HEK293 (cell line): ENCODE measurements around the gene SELENOI.

Experiments used
- CTCF ChIA-PET: fragments of 350-600 bp; formaldehyde crosslinking; extraction: SDS; loops from one replicate; lab custom pipeline; 2021; ENCODE audit warnings: antibody characterized with exemption; lab: Yijun Ruan, JAX
- POLR2A ChIA-PET: fragments of 300-600 bp; formaldehyde crosslinking; extraction: SDS; loops from one replicate; lab custom pipeline; 2020; ENCODE audit warnings: antibody characterized with exemption, inconsistent platforms; lab: Yijun Ruan, JAX
- H3K27ac ChIP-seq: fragments of 200-500 bp; sonication (Bioruptor generic); 2 replicates; pipeline ENCODE4 v1.5.1; 2014; ENCODE audit warnings: low read depth, low read length, control low read depth, inconsistent platforms; ENCODE audit errors: extremely low read depth
- H3K36me3 ChIP-seq, 2 experiments: fragments of 200-500 bp in 1 of 2; sonication (Bioruptor generic) in 1 of 2; 1 replicate in 1 of 2; 2 replicates in 1 of 2; pipeline ENCODE4 v1.5.1; 2014 to 2017; ENCODE audit warnings: inconsistent platforms in 2 of 2, low read length in 2 of 2; ENCODE audit not compliant: control insufficient read depth in 2 of 2, insufficient read depth in 1 of 2
- H3K4me1 ChIP-seq: fragments of 200-500 bp; sonication (Bioruptor generic); 2 replicates; pipeline ENCODE4 v1.5.1; 2014; ENCODE audit warnings: mild to moderate bottlenecking, low read length, inconsistent platforms; ENCODE audit not compliant: control insufficient read depth, insufficient read depth
- H3K4me3 ChIP-seq: 2 replicates; pipeline ENCODE4 v1.5.1; 2011; ENCODE audit warnings: low read depth, mild to moderate bottlenecking, control low read depth, low read length, moderate library complexity
- H3K9me3 ChIP-seq: fragments of 200-500 bp; sonication (Bioruptor generic); 2 replicates; pipeline ENCODE4 v1.5.1; 2014; ENCODE audit warnings: low read depth, low read length, inconsistent platforms; ENCODE audit not compliant: control insufficient read depth, insufficient read depth
- EGR2 ChIP-seq: fragments of 450-650 bp; formaldehyde crosslinking; IDR thresholded peaks from 2 replicates; pipeline ENCODE4 v1.5.1; 2016; ENCODE audit warnings: low read depth, missing biosample characterization, missing genetic modification characterization
- FEZF1 ChIP-seq: fragments of 450-650 bp; formaldehyde crosslinking; IDR thresholded peaks from 2 replicates; pipeline ENCODE4 v1.5.1; 2016; ENCODE audit warnings: missing biosample characterization, missing genetic modification characterization
- MYNN ChIP-seq: fragments of 450-650 bp; formaldehyde crosslinking; IDR thresholded peaks from 2 replicates; pipeline ENCODE4 v1.5.1; 2016; ENCODE audit warnings: missing biosample characterization, missing genetic modification characterization, borderline replicate concordance
- SCRT2 ChIP-seq: fragments of 450-650 bp; formaldehyde crosslinking; IDR thresholded peaks from 2 replicates; pipeline ENCODE4 v1.5.1; 2016; ENCODE audit warnings: missing biosample characterization, missing genetic modification characterization
- ZBTB48 ChIP-seq: fragments of 450-650 bp; formaldehyde crosslinking; IDR thresholded peaks from 2 replicates; pipeline ENCODE4 v1.5.1; 2016; ENCODE audit warnings: missing biosample characterization, missing genetic modification characterization
- ZNF114 ChIP-seq: fragments of 450-650 bp; formaldehyde crosslinking; IDR thresholded peaks from 2 replicates; pipeline ENCODE4 v1.5.0; 2017; ENCODE audit warnings: missing biosample characterization, missing genetic modification characterization
- ZNF341 ChIP-seq: fragments of 450-650 bp; formaldehyde crosslinking; IDR thresholded peaks from 2 replicates; pipeline ENCODE4; 2016; ENCODE audit warnings: low read depth, missing biosample characterization, missing genetic modification characterization
- ZNF529 ChIP-seq: fragments of 450-650 bp; formaldehyde crosslinking; IDR thresholded peaks from 2 replicates; pipeline ENCODE4 v1.5.1; 2017; ENCODE audit warnings: missing genetic modification characterization, missing biosample characterization; ENCODE audit not compliant: insufficient replicate concordance
- ZNF558 ChIP-seq: fragments of 450-650 bp; formaldehyde crosslinking; IDR thresholded peaks from 2 replicates; pipeline ENCODE4 v1.5.1; 2016; ENCODE audit warnings: missing biosample characterization, missing genetic modification characterization
- ZNF701 ChIP-seq: fragments of 450-650 bp; formaldehyde crosslinking; IDR thresholded peaks from 2 replicates; pipeline ENCODE4 v1.5.1; 2016; ENCODE audit warnings: missing biosample characterization, missing genetic modification characterization
- ZNF792 ChIP-seq: fragments of 450-650 bp; formaldehyde crosslinking; IDR thresholded peaks from 2 replicates; pipeline ENCODE4 v1.5.1; 2016; ENCODE audit warnings: missing biosample characterization, missing genetic modification characterization
- ZNF830 ChIP-seq: fragments of 450-650 bp; IDR thresholded peaks from 2 replicates; pipeline ENCODE4 v1.5.0; 2018; ENCODE audit warnings: missing biosample characterization, missing genetic modification characterization, low read depth, mild to moderate bottlenecking, moderate library complexity
- TF ChIP-seq, protein P1 (sequence below): fragments of 450-650 bp; formaldehyde crosslinking; optimal IDR thresholded peaks from 2 replicates; pipeline ENCODE3; 2016; ENCODE audit warnings: missing biosample characterization, mild to moderate bottlenecking, missing genetic modification characterization
- TF ChIP-seq, protein P2 (sequence below): fragments of 450-650 bp; formaldehyde crosslinking; IDR thresholded peaks from 2 replicates; pipeline ENCODE4 v1.5.1; 2016; ENCODE audit warnings: missing biosample characterization, missing genetic modification characterization
- TF ChIP-seq, protein P3 (sequence below): fragments of 450-650 bp; formaldehyde crosslinking; IDR thresholded peaks from 2 replicates; pipeline ENCODE4 v1.5.1; 2017; ENCODE audit warnings: missing biosample characterization, missing genetic modification characterization
- TF ChIP-seq, protein P4 (sequence below): fragments of 450-650 bp; formaldehyde crosslinking; IDR thresholded peaks from 2 replicates; pipeline ENCODE4 v1.5.1; 2016; ENCODE audit warnings: missing biosample characterization, missing genetic modification characterization
- TF ChIP-seq, protein P5 (sequence below): fragments of 450-650 bp; formaldehyde crosslinking; IDR thresholded peaks from 2 replicates; pipeline ENCODE4 v1.5.1; 2017; ENCODE audit warnings: missing biosample characterization, missing genetic modification characterization
- TF ChIP-seq, protein P6 (sequence below): fragments of 450-650 bp; formaldehyde crosslinking; IDR thresholded peaks from 2 replicates; pipeline ENCODE4 v1.5.1; 2016; ENCODE audit warnings: missing biosample characterization, missing genetic modification characterization

Gene SELENOI

DNA sequence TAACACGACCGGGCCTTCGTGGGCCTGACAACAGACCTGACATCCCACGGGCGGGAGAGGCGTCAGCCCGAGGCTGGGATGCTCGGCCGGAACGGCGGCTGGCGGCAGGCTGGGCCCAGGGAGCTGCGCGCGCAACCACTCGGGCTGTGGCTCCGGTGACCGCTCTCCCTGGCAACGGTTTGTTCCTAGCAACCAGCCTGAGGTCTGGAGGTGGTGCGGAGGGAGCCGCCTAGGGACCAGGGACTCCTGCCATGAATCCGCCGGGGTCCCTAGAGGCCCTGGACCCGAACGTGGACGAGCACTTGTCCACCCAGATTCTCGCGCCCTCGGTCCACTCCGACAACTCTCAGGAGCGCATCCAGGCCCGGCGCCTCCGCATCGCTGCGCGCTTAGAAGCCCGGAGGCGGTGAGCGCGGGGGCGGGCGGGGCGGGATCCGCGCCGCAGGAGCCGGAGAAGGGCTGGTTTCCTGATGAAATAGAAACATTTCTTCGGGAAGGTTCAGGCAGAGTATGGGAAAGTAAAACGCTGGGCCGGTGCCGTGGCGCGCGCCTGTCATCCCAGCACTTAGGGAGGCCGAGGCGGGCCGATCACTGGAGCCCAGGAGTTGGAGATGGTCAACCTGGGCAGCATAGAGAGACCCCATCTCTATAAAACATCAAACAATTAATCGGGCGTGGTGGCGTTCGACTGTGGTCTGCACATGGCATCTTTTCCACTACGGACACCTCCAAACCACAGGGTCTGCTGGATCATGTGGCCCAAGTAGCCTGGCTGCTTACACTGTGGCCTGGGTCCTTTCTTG is 56.0 kb downstream of the SELENOI start, which contains the start of gene DRC1 (continued):
- TF ChIP-seq, protein P1, sequence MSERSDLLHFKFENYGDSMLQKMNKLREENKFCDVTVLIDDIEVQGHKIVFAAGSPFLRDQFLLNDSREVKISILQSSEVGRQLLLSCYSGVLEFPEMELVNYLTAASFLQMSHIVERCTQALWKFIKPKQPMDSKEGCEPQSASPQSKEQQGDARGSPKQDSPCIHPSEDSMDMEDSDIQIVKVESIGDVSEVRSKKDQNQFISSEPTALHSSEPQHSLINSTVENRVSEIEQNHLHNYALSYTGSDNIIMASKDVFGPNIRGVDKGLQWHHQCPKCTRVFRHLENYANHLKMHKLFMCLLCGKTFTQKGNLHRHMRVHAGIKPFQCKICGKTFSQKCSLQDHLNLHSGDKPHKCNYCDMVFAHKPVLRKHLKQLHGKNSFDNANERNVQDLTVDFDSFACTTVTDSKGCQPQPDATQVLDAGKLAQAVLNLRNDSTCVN (tag by site-specific recombination) = peak; percentile 51
- TF ChIP-seq, protein P2, sequence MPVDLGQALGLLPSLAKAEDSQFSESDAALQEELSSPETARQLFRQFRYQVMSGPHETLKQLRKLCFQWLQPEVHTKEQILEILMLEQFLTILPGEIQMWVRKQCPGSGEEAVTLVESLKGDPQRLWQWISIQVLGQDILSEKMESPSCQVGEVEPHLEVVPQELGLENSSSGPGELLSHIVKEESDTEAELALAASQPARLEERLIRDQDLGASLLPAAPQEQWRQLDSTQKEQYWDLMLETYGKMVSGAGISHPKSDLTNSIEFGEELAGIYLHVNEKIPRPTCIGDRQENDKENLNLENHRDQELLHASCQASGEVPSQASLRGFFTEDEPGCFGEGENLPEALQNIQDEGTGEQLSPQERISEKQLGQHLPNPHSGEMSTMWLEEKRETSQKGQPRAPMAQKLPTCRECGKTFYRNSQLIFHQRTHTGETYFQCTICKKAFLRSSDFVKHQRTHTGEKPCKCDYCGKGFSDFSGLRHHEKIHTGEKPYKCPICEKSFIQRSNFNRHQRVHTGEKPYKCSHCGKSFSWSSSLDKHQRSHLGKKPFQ (tag by site-specific recombination) = no peak
- peak; percentile 97 for TF ChIP-seq ZBTB48 (tag by site-specific recombination)
- TF ChIP-seq, protein P3, sequence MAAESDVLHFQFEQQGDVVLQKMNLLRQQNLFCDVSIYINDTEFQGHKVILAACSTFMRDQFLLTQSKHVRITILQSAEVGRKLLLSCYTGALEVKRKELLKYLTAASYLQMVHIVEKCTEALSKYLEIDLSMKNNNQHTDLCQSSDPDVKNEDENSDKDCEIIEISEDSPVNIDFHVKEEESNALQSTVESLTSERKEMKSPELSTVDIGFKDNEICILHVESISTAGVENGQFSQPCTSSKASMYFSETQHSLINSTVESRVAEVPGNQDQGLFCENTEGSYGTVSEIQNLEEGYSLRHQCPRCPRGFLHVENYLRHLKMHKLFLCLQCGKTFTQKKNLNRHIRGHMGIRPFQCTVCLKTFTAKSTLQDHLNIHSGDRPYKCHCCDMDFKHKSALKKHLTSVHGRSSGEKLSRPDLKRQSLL = no peak
- TF ChIP-seq ZNF830 (tag by site-specific recombination) = no peak
- no peak for TF ChIP-seq ZNF114 (tag by site-specific recombination)
- TF ChIP-seq, protein P4, sequence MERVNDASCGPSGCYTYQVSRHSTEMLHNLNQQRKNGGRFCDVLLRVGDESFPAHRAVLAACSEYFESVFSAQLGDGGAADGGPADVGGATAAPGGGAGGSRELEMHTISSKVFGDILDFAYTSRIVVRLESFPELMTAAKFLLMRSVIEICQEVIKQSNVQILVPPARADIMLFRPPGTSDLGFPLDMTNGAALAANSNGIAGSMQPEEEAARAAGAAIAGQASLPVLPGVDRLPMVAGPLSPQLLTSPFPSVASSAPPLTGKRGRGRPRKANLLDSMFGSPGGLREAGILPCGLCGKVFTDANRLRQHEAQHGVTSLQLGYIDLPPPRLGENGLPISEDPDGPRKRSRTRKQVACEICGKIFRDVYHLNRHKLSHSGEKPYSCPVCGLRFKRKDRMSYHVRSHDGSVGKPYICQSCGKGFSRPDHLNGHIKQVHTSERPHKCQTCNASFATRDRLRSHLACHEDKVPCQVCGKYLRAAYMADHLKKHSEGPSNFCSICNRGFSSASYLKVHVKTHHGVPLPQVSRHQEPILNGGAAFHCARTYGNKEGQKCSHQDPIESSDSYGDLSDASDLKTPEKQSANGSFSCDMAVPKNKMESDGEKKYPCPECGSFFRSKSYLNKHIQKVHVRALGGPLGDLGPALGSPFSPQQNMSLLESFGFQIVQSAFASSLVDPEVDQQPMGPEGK = 0 out of 2 replicates have a peak, but pooled peaks have one; percentile 19
- no peak for TF ChIP-seq ZNF558 (tag by site-specific recombination)
- no peak for TF ChIP-seq EGR2 (tag by site-specific recombination)
- peak; percentile 66; the same call in 1 of the 2 replicates for TF ChIP-seq MYNN
- TF ChIP-seq, all 188 proteins: peak for 11

DNA sequence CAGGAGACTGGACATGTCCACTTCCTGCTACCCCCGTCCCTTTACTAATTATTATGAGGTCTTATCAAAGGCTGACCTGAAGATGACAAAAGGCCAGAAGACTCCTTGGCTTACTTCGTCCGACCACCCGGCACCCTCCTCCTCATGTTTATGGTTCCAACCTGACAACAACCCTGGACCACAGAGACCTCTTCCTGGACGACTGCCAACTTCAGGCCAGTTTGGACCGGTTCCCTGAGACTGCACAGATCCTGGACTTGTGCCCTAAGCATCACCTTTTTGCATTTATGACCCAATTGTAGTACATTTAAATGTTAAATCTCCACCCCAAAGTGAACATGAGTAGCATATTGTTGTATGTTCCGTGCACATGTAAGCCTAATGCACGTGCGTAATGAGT is 61.6 kb downstream of the SELENOI start:
- Histone ChIP-seq H3K4me3 (no peak overlapping the region), H3K4me1 (no peaks in the 10 kb centered on the region)
- no peak for TF ChIP-seq ZNF701 (tag by site-specific recombination)
- TF ChIP-seq ZNF341 = no peak
- no peak for TF ChIP-seq FEZF1 (tag by site-specific recombination)
- TF ChIP-seq ZNF529 (tag by site-specific recombination) = no peak
- TF ChIP-seq, protein P5, sequence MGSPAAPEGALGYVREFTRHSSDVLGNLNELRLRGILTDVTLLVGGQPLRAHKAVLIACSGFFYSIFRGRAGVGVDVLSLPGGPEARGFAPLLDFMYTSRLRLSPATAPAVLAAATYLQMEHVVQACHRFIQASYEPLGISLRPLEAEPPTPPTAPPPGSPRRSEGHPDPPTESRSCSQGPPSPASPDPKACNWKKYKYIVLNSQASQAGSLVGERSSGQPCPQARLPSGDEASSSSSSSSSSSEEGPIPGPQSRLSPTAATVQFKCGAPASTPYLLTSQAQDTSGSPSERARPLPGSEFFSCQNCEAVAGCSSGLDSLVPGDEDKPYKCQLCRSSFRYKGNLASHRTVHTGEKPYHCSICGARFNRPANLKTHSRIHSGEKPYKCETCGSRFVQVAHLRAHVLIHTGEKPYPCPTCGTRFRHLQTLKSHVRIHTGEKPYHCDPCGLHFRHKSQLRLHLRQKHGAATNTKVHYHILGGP (tag by site-specific recombination) = no peak
- no peak for TF ChIP-seq SCRT2 (tag by site-specific recombination)
- TF ChIP-seq, protein P6, sequence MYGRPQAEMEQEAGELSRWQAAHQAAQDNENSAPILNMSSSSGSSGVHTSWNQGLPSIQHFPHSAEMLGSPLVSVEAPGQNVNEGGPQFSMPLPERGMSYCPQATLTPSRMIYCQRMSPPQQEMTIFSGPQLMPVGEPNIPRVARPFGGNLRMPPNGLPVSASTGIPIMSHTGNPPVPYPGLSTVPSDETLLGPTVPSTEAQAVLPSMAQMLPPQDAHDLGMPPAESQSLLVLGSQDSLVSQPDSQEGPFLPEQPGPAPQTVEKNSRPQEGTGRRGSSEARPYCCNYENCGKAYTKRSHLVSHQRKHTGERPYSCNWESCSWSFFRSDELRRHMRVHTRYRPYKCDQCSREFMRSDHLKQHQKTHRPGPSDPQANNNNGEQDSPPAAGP (tag by site-specific recombination) = no peak
- TF ChIP-seq ZNF792 (tag by site-specific recombination) = no peak
- TF ChIP-seq, all 188 proteins: peak for 0
- no peak overlapping the region for H3K27ac ChIP-seq
- CTCF ChIA-PET = no interaction called here
- no peaks in the 10 kb centered on the region for H3K9me3 ChIP-seq
- H3K36me3 ChIP-seq = no peaks in the 10 kb centered on the region
- POLR2A ChIA-PET = no interaction called here
